HEK293 (cell line): Measurements from ENCODE around the gene CCDC180.

ENCODE experiments used
- CTCF ChIA-PET: fragments of 350-600 bp; formaldehyde crosslinking; extraction: SDS; loops from one replicate; lab custom pipeline; 2021; ENCODE audit warnings: antibody characterized with exemption; lab: Yijun Ruan, JAX
- POLR2A ChIA-PET: fragments of 300-600 bp; formaldehyde crosslinking; extraction: SDS; loops from one replicate; lab custom pipeline; 2020; ENCODE audit warnings: antibody characterized with exemption, inconsistent platforms; lab: Yijun Ruan, JAX
- H3K27ac ChIP-seq: fragments of 200-500 bp; sonication (Bioruptor generic); 2 replicates; pipeline ENCODE4 v1.5.1; 2014; ENCODE audit warnings: low read depth, low read length, control low read depth, inconsistent platforms; ENCODE audit errors: extremely low read depth
- H3K36me3 ChIP-seq, 2 experiments: fragments of 200-500 bp in 1 of 2; sonication (Bioruptor generic) in 1 of 2; 1 replicate in 1 of 2; 2 replicates in 1 of 2; pipeline ENCODE4 v1.5.1; 2014 to 2017; ENCODE audit warnings: inconsistent platforms in 2 of 2, low read length in 2 of 2; ENCODE audit not compliant: control insufficient read depth in 2 of 2, insufficient read depth in 1 of 2
- H3K4me1 ChIP-seq: fragments of 200-500 bp; sonication (Bioruptor generic); 2 replicates; pipeline ENCODE4 v1.5.1; 2014; ENCODE audit warnings: mild to moderate bottlenecking, low read length, inconsistent platforms; ENCODE audit not compliant: control insufficient read depth, insufficient read depth
- H3K4me3 ChIP-seq: 2 replicates; pipeline ENCODE4 v1.5.1; 2011; ENCODE audit warnings: low read depth, mild to moderate bottlenecking, control low read depth, low read length, moderate library complexity
- H3K9me3 ChIP-seq: fragments of 200-500 bp; sonication (Bioruptor generic); 2 replicates; pipeline ENCODE4 v1.5.1; 2014; ENCODE audit warnings: low read depth, low read length, inconsistent platforms; ENCODE audit not compliant: control insufficient read depth, insufficient read depth
- GLI2 ChIP-seq: fragments of 450-650 bp; formaldehyde crosslinking; IDR thresholded peaks from 2 replicates; pipeline ENCODE4; 2017; ENCODE audit warnings: missing biosample characterization, missing genetic modification characterization, low read depth, borderline replicate concordance
- KLF16 ChIP-seq: fragments of 450-650 bp; formaldehyde crosslinking; IDR thresholded peaks from 2 replicates; pipeline ENCODE4 v1.5.1; 2017; ENCODE audit warnings: missing biosample characterization, missing genetic modification characterization
- OSR2 ChIP-seq: fragments of 450-650 bp; formaldehyde crosslinking; IDR thresholded peaks from 2 replicates; pipeline ENCODE4 v1.5.1; 2016; ENCODE audit warnings: missing biosample characterization, missing genetic modification characterization
- REPIN1 ChIP-seq: fragments of 450-650 bp; formaldehyde crosslinking; IDR thresholded peaks from 2 replicates; pipeline ENCODE4 v1.5.1; 2017; ENCODE audit warnings: missing biosample characterization, missing genetic modification characterization, low read depth
- WT1 ChIP-seq: fragments of 450-650 bp; formaldehyde crosslinking; IDR thresholded peaks from 2 replicates; pipeline ENCODE4 v1.5.1; 2016; ENCODE audit warnings: missing biosample characterization, missing genetic modification characterization
- ZBTB17 ChIP-seq: fragments of 450-650 bp; formaldehyde crosslinking; IDR thresholded peaks from 2 replicates; pipeline ENCODE4 v1.5.1; 2016; ENCODE audit warnings: missing biosample characterization, missing genetic modification characterization
- ZNF10 ChIP-seq: fragments of 450-650 bp; formaldehyde crosslinking; IDR thresholded peaks from 2 replicates; pipeline ENCODE4 v1.5.1; 2017; ENCODE audit warnings: missing biosample characterization, missing genetic modification characterization
- ZNF133 ChIP-seq: fragments of 450-650 bp; formaldehyde crosslinking; IDR thresholded peaks from 2 replicates; pipeline ENCODE4 v1.5.1; 2016; ENCODE audit warnings: missing biosample characterization, missing genetic modification characterization
- ZNF157 ChIP-seq: fragments of 450-650 bp; formaldehyde crosslinking; IDR thresholded peaks from 2 replicates; pipeline ENCODE4 v1.5.1; 2016; ENCODE audit warnings: missing biosample characterization, missing genetic modification characterization
- ZNF16 ChIP-seq: fragments of 450-650 bp; formaldehyde crosslinking; IDR thresholded peaks from 2 replicates; pipeline ENCODE4 v1.5.1; 2016; ENCODE audit warnings: low read depth, missing biosample characterization, missing genetic modification characterization
- ZNF169 ChIP-seq: fragments of 450-650 bp; formaldehyde crosslinking; IDR thresholded peaks from 2 replicates; pipeline ENCODE4 v1.5.1; 2016; ENCODE audit warnings: missing biosample characterization, missing genetic modification characterization
- ZNF202 ChIP-seq: fragments of 450-650 bp; formaldehyde crosslinking; IDR thresholded peaks from 2 replicates; pipeline ENCODE4 v1.5.1; 2016; ENCODE audit warnings: missing biosample characterization, missing genetic modification characterization, borderline replicate concordance
- ZNF211 ChIP-seq: fragments of 450-650 bp; formaldehyde crosslinking; IDR thresholded peaks from 2 replicates; pipeline ENCODE4 v1.5.1; 2016; ENCODE audit warnings: low read depth, missing biosample characterization, missing genetic modification characterization
- ZNF214 ChIP-seq: fragments of 450-650 bp; formaldehyde crosslinking; IDR thresholded peaks from 2 replicates; pipeline ENCODE4 v1.5.1; 2017; ENCODE audit warnings: missing biosample characterization, mild to moderate bottlenecking, missing genetic modification characterization, borderline replicate concordance
- ZNF23 ChIP-seq: fragments of 450-650 bp; formaldehyde crosslinking; IDR thresholded peaks from 2 replicates; pipeline ENCODE4 v1.5.1; 2016; ENCODE audit warnings: missing biosample characterization, missing genetic modification characterization, borderline replicate concordance
- ZNF248 ChIP-seq: fragments of 450-650 bp; formaldehyde crosslinking; IDR thresholded peaks from 2 replicates; pipeline ENCODE4 v1.5.1; 2017; ENCODE audit warnings: missing biosample characterization, missing genetic modification characterization
- ZNF311 ChIP-seq: fragments of 450-650 bp; formaldehyde crosslinking; IDR thresholded peaks from 2 replicates; pipeline ENCODE4 v1.5.1; 2017; ENCODE audit warnings: missing biosample characterization, missing genetic modification characterization, borderline replicate concordance
- ZNF341 ChIP-seq: fragments of 450-650 bp; formaldehyde crosslinking; IDR thresholded peaks from 2 replicates; pipeline ENCODE4; 2016; ENCODE audit warnings: low read depth, missing biosample characterization, missing genetic modification characterization
- ZNF37A ChIP-seq: fragments of 450-650 bp; IDR thresholded peaks from 2 replicates; pipeline ENCODE4 v1.5.1; 2018; ENCODE audit warnings: missing biosample characterization, missing genetic modification characterization
- ZNF654 ChIP-seq: fragments of 450-650 bp; formaldehyde crosslinking; IDR thresholded peaks from 2 replicates; pipeline ENCODE4 v1.5.1; 2016; ENCODE audit warnings: low read depth, missing biosample characterization, missing genetic modification characterization
- ZNF747 ChIP-seq: fragments of 450-650 bp; formaldehyde crosslinking; IDR thresholded peaks from 2 replicates; pipeline ENCODE4 v1.5.1; 2016; ENCODE audit warnings: missing biosample characterization, missing genetic modification characterization
- ZNF792 ChIP-seq: fragments of 450-650 bp; formaldehyde crosslinking; IDR thresholded peaks from 2 replicates; pipeline ENCODE4 v1.5.1; 2016; ENCODE audit warnings: missing biosample characterization, missing genetic modification characterization
- ZXDB ChIP-seq: fragments of 450-650 bp; formaldehyde crosslinking; IDR thresholded peaks from 2 replicates; pipeline ENCODE4 v1.5.1; 2016; ENCODE audit warnings: missing biosample characterization, missing genetic modification characterization
- TF ChIP-seq, protein P1 (sequence below): fragments of 450-650 bp; IDR thresholded peaks from 2 replicates; pipeline ENCODE4 v1.5.1; 2018; ENCODE audit warnings: missing biosample characterization, missing genetic modification characterization
- TF ChIP-seq, protein P2 (sequence below): fragments of 450-650 bp; formaldehyde crosslinking; IDR thresholded peaks from 2 replicates; pipeline ENCODE4 v1.5.1; 2016; ENCODE audit warnings: missing biosample characterization, missing genetic modification characterization, borderline replicate concordance
- TF ChIP-seq, protein P3 (sequence below): fragments of 450-650 bp; formaldehyde crosslinking; IDR thresholded peaks from 2 replicates; pipeline ENCODE4 v1.5.1; 2016; ENCODE audit warnings: missing biosample characterization, missing genetic modification characterization
- TF ChIP-seq, protein P4 (sequence below): fragments of 450-650 bp; formaldehyde crosslinking; IDR thresholded peaks from 2 replicates; pipeline ENCODE4 v1.5.1; 2016; ENCODE audit warnings: missing biosample characterization, missing genetic modification characterization

Gene CCDC180

DNA sequence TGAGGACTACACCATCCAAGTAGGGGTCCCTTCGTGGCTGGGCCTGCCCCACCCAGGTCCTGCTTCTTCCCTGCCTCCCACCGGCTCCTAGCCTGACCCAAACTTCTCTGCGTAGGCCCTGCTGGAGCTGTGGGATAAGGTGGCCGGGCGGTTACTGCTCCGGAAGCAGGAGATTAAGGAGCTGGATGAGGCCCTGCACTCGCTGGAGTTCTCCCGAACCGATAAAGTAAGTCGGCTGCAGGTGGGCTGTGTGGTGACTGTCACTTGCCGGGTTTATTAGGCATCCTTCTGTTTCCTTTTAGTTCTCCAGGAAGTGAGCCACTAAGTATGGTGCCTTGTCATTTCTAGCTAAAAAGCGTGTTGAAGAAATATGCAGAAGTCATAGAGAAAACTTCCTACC, 7.0 kb downstream of the CCDC180 start:
- no peaks in the 10 kb centered on the region for H3K9me3 ChIP-seq
- TF ChIP-seq ZNF133 (tag by site-specific recombination) = no peak
- TF ChIP-seq, protein P1, sequence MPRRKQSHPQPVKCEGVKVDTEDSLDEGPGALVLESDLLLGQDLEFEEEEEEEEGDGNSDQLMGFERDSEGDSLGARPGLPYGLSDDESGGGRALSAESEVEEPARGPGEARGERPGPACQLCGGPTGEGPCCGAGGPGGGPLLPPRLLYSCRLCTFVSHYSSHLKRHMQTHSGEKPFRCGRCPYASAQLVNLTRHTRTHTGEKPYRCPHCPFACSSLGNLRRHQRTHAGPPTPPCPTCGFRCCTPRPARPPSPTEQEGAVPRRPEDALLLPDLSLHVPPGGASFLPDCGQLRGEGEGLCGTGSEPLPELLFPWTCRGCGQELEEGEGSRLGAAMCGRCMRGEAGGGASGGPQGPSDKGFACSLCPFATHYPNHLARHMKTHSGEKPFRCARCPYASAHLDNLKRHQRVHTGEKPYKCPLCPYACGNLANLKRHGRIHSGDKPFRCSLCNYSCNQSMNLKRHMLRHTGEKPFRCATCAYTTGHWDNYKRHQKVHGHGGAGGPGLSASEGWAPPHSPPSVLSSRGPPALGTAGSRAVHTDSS (tag by site-specific recombination) = no peak
- TF ChIP-seq ZNF37A = no peak
- no peak for TF ChIP-seq ZNF214
- TF ChIP-seq ZNF10 (tag by site-specific recombination) = no peak
- TF ChIP-seq ZXDB (tag by site-specific recombination) = no peak
- TF ChIP-seq ZNF23 (tag by site-specific recombination) = no peak
- TF ChIP-seq ZBTB17 (tag by site-specific recombination) = no peak
- no peak for TF ChIP-seq ZNF211 (tag by site-specific recombination)
- no peak for TF ChIP-seq ZNF169
- TF ChIP-seq, all 188 proteins: peak for 0
- ChIA-PET CTCF (no interaction called here), POLR2A (no interaction called here)
- peaks cover 0 to 22% of the 10 kb centered on the region in 2 experiments; a peak in 1 of 3 replicates for H3K36me3 ChIP-seq
- H3K27ac ChIP-seq = no peak overlapping the region
- H3K4me1 ChIP-seq = no peaks in the 10 kb centered on the region
- no peak overlapping the region for H3K4me3 ChIP-seq

DNA sequence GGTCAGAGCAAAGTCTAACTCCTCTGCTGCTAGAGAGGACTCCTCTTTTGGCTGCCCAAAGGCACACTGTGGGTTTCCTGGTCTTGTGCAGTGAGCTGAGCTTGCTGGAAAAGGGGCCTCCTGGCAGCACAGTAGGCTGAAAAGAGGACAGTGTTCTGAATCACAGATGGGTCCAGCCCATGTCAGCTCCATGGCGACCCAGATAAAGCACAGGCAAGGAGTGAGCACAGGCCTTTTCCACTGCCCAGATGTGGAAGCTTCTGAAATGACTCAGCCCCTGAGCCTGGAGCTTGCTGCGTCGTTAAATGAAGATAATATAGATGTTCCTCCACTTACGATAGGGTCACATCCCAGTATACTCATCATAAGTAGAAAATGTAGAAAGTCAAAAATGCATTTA, 8.1 kb downstream of the CCDC180 start:
- Histone ChIP-seq H3K27ac (no peak overlapping the region), H3K4me3 (no peak overlapping the region), H3K4me1 (no peaks in the 10 kb centered on the region), H3K36me3 (peaks cover 0 to 22% of the 10 kb centered on the region in 2 experiments; a peak in 1 of 3 replicates), H3K9me3 (no peaks in the 10 kb centered on the region)
- ChIA-PET CTCF (no interaction called here), POLR2A (no interaction called here)
- TF ChIP-seq KLF16 (tag by site-specific recombination) = no peak

DNA sequence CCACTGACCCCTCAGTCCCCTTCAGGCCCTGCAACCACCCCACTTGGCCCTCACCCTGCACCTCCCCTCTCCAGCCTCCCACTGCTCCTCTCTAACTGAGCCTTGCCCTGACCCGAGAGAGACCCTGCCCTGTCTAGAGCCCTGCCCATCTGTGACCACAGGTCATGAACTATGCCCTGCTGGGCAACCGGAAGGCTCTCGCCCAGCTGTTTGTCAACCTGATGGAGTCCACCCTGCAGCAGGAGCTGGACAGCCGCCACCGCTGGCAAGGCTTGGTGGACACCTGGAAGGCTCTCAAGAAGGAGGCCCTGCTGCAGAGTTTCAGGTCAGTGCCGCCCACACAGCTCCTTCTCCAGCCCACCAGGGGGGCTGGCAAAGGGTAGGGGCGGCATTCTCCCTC, 9.4 kb downstream of the CCDC180 start:
- Histone ChIP-seq H3K9me3 (no peaks in the 10 kb centered on the region), H3K4me1 (no peaks in the 10 kb centered on the region), H3K4me3 (no peak overlapping the region), H3K36me3 (peaks cover 0 to 22% of the 10 kb centered on the region in 2 experiments; a peak in 1 of 3 replicates), H3K27ac (no peak overlapping the region)
- POLR2A ChIA-PET = no interaction called here
- CTCF ChIA-PET = interaction anchor here (0.5 kb wide), 1 partner anchor 22 kb away, joined by 4 read pairs; no protein-coding TSS in a partner anchor
- no peak for TF ChIP-seq ZNF248 (tag by site-specific recombination)
- no peak for TF ChIP-seq ZNF747 (tag by site-specific recombination)
- TF ChIP-seq ZNF654 (tag by site-specific recombination) = no peak
- TF ChIP-seq ZNF341 = no peak
- no peak for TF ChIP-seq ZNF311 (tag by site-specific recombination)
- no peak for TF ChIP-seq OSR2 (tag by site-specific recombination)
- TF ChIP-seq ZNF16 (tag by site-specific recombination) = no peak
- TF ChIP-seq, protein P2, sequence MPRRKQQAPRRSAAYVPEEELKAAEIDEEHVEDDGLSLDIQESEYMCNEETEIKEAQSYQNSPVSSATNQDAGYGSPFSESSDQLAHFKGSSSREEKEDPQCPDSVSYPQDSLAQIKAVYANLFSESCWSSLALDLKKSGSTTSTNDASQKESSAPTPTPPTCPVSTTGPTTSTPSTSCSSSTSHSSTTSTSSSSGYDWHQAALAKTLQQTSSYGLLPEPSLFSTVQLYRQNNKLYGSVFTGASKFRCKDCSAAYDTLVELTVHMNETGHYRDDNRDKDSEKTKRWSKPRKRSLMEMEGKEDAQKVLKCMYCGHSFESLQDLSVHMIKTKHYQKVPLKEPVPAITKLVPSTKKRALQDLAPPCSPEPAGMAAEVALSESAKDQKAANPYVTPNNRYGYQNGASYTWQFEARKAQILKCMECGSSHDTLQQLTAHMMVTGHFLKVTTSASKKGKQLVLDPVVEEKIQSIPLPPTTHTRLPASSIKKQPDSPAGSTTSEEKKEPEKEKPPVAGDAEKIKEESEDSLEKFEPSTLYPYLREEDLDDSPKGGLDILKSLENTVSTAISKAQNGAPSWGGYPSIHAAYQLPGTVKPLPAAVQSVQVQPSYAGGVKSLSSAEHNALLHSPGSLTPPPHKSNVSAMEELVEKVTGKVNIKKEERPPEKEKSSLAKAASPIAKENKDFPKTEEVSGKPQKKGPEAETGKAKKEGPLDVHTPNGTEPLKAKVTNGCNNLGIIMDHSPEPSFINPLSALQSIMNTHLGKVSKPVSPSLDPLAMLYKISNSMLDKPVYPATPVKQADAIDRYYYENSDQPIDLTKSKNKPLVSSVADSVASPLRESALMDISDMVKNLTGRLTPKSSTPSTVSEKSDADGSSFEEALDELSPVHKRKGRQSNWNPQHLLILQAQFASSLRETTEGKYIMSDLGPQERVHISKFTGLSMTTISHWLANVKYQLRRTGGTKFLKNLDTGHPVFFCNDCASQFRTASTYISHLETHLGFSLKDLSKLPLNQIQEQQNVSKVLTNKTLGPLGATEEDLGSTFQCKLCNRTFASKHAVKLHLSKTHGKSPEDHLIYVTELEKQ = no peak
- no peak for TF ChIP-seq REPIN1 (tag by site-specific recombination)
- TF ChIP-seq WT1 = no peak
- no peak for TF ChIP-seq ZNF157
- TF ChIP-seq, protein P3, sequence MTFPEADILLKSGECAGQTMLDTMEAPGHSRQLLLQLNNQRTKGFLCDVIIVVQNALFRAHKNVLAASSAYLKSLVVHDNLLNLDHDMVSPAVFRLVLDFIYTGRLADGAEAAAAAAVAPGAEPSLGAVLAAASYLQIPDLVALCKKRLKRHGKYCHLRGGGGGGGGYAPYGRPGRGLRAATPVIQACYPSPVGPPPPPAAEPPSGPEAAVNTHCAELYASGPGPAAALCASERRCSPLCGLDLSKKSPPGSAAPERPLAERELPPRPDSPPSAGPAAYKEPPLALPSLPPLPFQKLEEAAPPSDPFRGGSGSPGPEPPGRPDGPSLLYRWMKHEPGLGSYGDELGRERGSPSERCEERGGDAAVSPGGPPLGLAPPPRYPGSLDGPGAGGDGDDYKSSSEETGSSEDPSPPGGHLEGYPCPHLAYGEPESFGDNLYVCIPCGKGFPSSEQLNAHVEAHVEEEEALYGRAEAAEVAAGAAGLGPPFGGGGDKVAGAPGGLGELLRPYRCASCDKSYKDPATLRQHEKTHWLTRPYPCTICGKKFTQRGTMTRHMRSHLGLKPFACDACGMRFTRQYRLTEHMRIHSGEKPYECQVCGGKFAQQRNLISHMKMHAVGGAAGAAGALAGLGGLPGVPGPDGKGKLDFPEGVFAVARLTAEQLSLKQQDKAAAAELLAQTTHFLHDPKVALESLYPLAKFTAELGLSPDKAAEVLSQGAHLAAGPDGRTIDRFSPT (tag by site-specific recombination) = no peak
- TF ChIP-seq ZNF202 (tag by site-specific recombination) = no peak
- no peak for TF ChIP-seq ZNF792 (tag by site-specific recombination)
- no peak for TF ChIP-seq GLI2
- TF ChIP-seq, protein P4, sequence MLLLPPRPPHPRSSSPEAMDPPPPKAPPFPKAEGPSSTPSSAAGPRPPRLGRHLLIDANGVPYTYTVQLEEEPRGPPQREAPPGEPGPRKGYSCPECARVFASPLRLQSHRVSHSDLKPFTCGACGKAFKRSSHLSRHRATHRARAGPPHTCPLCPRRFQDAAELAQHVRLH (tag by site-specific recombination) = no peak
